HCT116 (cell line): Measurements from ENCODE around the gene HDAC8.

Source experiments
- EZH2phosphoT487 ChIP-seq: fragments of 200-600 bp; IDR thresholded peaks from 2 replicates; pipeline ENCODE4 v1.6.1; 2018; ENCODE audit warnings: antibody characterized with exemption, borderline replicate concordance
- POLR2A ChIP-seq: IDR thresholded peaks from 2 replicates; pipeline ENCODE4 v1.7.0; 2011; ENCODE audit warnings: borderline replicate concordance; ENCODE audit not compliant: insufficient read depth, insufficient read length; ENCODE audit errors: extremely low read depth
- POLR2AphosphoS5 ChIP-seq: IDR thresholded peaks from 2 replicates; pipeline ENCODE4 v1.6.1; 2011; ENCODE audit warnings: mild to moderate bottlenecking, low read depth, low read length, moderate library complexity
- RAD21 ChIP-seq: IDR thresholded peaks from 2 replicates; pipeline ENCODE4 v1.6.1; 2012; ENCODE audit warnings: low read depth, mild to moderate bottlenecking
- TF ChIP-seq, protein P1 (sequence below), 3 experiments: fragments of 200-600 bp in 1 of 3; sonication (generic) in 1 of 3; IDR thresholded peaks in 2 of 3; conservative IDR thresholded peaks in 1 of 3; 2 replicates each; pipeline ENCODE4 v1.5.1; 2012 to 2017; ENCODE audit warnings: low read depth in 2 of 3, low read length in 2 of 3, antibody characterized with exemption in 1 of 3, borderline replicate concordance in 1 of 3, control low read depth in 1 of 3, mild to moderate bottlenecking in 1 of 3, mixed read lengths in 1 of 3, mixed run types in 1 of 3, moderate library complexity in 1 of 3; ENCODE audit not compliant: insufficient read depth in 1 of 3
- TF ChIP-seq, protein P2 (sequence below): IDR thresholded peaks from 2 replicates; pipeline ENCODE4 v1.6.1; 2011; ENCODE audit warnings: mild to moderate bottlenecking, low read length, moderate library complexity; ENCODE audit not compliant: insufficient replicate concordance; ENCODE audit errors: extremely low read depth

DNA sequence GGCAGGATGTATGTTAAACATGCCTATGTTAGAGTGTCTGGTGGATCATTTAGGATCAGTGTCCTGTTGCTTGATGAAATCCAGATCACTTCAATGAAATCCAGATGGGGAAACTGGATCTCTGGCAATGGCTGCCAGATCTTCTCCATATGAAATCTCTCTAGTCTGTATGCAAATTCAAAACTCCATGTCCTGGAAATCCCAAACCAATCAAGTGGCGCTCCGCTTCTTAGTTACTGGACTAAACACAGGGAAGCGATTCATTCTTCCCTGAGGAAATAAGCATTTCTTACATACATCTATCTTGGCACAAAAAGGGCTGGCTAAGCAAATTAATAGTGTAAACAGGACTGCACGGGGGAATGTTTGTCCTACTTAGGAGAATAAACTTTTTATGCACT, 94.9 kb downstream of the HDAC8 start:
- TF ChIP-seq POLR2A (no peak), POLR2AphosphoS5 (no peak), EZH2phosphoT487 (no peak), RAD21 (no peak)
- TF ChIP-seq, protein P1, sequence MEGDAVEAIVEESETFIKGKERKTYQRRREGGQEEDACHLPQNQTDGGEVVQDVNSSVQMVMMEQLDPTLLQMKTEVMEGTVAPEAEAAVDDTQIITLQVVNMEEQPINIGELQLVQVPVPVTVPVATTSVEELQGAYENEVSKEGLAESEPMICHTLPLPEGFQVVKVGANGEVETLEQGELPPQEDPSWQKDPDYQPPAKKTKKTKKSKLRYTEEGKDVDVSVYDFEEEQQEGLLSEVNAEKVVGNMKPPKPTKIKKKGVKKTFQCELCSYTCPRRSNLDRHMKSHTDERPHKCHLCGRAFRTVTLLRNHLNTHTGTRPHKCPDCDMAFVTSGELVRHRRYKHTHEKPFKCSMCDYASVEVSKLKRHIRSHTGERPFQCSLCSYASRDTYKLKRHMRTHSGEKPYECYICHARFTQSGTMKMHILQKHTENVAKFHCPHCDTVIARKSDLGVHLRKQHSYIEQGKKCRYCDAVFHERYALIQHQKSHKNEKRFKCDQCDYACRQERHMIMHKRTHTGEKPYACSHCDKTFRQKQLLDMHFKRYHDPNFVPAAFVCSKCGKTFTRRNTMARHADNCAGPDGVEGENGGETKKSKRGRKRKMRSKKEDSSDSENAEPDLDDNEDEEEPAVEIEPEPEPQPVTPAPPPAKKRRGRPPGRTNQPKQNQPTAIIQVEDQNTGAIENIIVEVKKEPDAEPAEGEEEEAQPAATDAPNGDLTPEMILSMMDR (IDR thresholded peaks at IDR 0.05 in 2 of 3, conservative IDR thresholded peaks at IDR 0.05 in 1 of 3; ENCODE audit: borderline replicate concordance in 1 of 3, insufficient read depth in 1 of 3, low read depth in 2 of 3, low read length in 2 of 3), result no peak
- TF ChIP-seq, protein P2, sequence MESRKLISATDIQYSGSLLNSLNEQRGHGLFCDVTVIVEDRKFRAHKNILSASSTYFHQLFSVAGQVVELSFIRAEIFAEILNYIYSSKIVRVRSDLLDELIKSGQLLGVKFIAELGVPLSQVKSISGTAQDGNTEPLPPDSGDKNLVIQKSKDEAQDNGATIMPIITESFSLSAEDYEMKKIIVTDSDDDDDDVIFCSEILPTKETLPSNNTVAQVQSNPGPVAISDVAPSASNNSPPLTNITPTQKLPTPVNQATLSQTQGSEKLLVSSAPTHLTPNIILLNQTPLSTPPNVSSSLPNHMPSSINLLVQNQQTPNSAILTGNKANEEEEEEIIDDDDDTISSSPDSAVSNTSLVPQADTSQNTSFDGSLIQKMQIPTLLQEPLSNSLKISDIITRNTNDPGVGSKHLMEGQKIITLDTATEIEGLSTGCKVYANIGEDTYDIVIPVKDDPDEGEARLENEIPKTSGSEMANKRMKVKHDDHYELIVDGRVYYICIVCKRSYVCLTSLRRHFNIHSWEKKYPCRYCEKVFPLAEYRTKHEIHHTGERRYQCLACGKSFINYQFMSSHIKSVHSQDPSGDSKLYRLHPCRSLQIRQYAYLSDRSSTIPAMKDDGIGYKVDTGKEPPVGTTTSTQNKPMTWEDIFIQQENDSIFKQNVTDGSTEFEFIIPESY, result no peak
